ENCODE measurements around the gene ELL. TPM values are rescaled to one million over a fixed set of nuclear protein-coding genes. Genes with fewer than 3 reads are reported as not detected.

ELL gene
- polyA plus RNA-seq, 1 of the 3 experiments (the other 2 are of a cell fraction): 7.4 TPM

GRCh38 chr19:18473003-18473705 lies 48.7 kb downstream of the ELL start (continued):
- TF ChIP-seq REST (IDR thresholded peaks at IDR 0.05; ENCODE audit: low read depth, low read length): no peak

- 10% methylated on average over 1 of the region's 2 CpGs for WGBS (ENCODE audit: low lambda C conversion rate)
- Histone ChIP-seq H3K9me3 (no peaks in the 10 kb centered on the region), H3K27me3 (ENCODE audit: insufficient read depth) (no peaks in the 10 kb centered on the region), H3K4me3 (ENCODE audit: low read depth in 2 of 2, low read length in 1 of 2) (no peak overlapping the region), H4K20me1 (ENCODE audit: insufficient read depth) (peaks cover 53% of the 10 kb centered on the region), H3K9me2 (no peaks in the 10 kb centered on the region), H3K27ac (ENCODE audit: low read depth in 2 of 2, low read length in 1 of 2) (no peak overlapping the region), H3K4me1 (ENCODE audit: control insufficient read depth in 1 of 2, insufficient read depth in 2 of 2, low read depth in 1 of 2, low read length in 1 of 2) (peaks cover 0 to 5% of the 10 kb centered on the region in 2 experiments; a peak in 1 of 4 replicates), H3K36me3 (replicated peaks in 1 of 2; ENCODE audit: control insufficient read depth in 1 of 2, insufficient read depth in 2 of 2, low read length in 1 of 2) (no peaks in the 10 kb centered on the region), H3K4me2 (no peak overlapping the region), H3K79me2 (ENCODE audit: insufficient read depth) (peaks cover 41% of the 10 kb centered on the region), H3F3A (replicated peaks; ENCODE audit: insufficient read depth) (peaks cover 5% of the 10 kb centered on the region), H2AFZ (ENCODE audit: low read depth) (no peak overlapping the region), H3K9ac (no peak overlapping the region)
- CTCF ChIA-PET: interaction anchor here (0.8 to 6.5 kb wide), 13 partner anchors 10 to 123 kb away, joined by 3 to 63 read pairs (median 6); partner anchors contain the start of genes ELL, FKBP8, REX1BD and SSBP4
- POLR2A ChIA-PET: no interaction called here
- no peak for DNase-seq
- TF ChIP-seq CHD2 (IDR thresholded peaks at IDR 0.05; ENCODE audit: low read length, partially characterized antibody) (no peak), MXI1 (IDR thresholded peaks at IDR 0.05; ENCODE audit: low read depth, low read length) (no peak), PBX3 (IDR thresholded peaks at IDR 0.05) (no peak), JUND (IDR thresholded peaks at IDR 0.05) (no peak), MAX (IDR thresholded peaks at IDR 0.05; ENCODE audit: low read depth) (no peak), RCOR1 (IDR thresholded peaks at IDR 0.05; ENCODE audit: low read length) (no peak), SMC3 (IDR thresholded peaks at IDR 0.05; ENCODE audit: low read depth, low read length) (no peak), REST (IDR thresholded peaks at IDR 0.05; ENCODE audit: low read depth, low read length) (no peak), RFX5 (IDR thresholded peaks at IDR 0.05; ENCODE audit: low read length) (no peak), TCF12 (IDR thresholded peaks at IDR 0.05) (no peak), RAD21 (IDR thresholded peaks at IDR 0.05; ENCODE audit: low read length) (no peak), TEAD4 (IDR thresholded peaks at IDR 0.05; ENCODE audit: borderline replicate concordance, insufficient read depth) (no peak), TAF1 (IDR thresholded peaks at IDR 0.05; ENCODE audit: borderline replicate concordance, low read depth, low read length) (no peak), ELF1 (IDR thresholded peaks at IDR 0.05) (no peak), GABPA (IDR thresholded peaks at IDR 0.05; ENCODE audit: low read depth) (no peak), NFIC (IDR thresholded peaks at IDR 0.05; ENCODE audit: borderline replicate concordance) (no peak), IRF3 (IDR thresholded peaks at IDR 0.05; ENCODE audit: low read depth, low read length) (no peak)
Observed at GRCh38 chr19:18470787-18471186, 51.1 kb downstream of the ELL start.
